ENCODE results near the gene HSFY1. TPM values are rescaled to one million over a fixed set of nuclear protein-coding genes. Genes with fewer than 3 reads are reported as not detected.
"Not testable (repeated sequence)": the region's sequence is repeated elsewhere in the genome, so short reads cannot be mapped to it uniquely, and the experiment has no call there.

Gene HSFY1, protein sequence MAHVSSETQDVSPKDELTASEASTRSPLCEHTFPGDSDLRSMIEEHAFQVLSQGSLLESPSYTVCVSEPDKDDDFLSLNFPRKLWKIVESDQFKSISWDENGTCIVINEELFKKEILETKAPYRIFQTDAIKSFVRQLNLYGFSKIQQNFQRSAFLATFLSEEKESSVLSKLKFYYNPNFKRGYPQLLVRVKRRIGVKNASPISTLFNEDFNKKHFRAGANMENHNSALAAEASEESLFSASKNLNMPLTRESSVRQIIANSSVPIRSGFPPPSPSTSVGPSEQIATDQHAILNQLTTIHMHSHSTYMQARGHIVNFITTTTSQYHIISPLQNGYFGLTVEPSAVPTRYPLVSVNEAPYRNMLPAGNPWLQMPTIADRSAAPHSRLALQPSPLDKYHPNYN
- not detected in 2 replicates for total RNA-seq (2022)
- not detected for Bru-seq, nascent RNA
- BruChase-seq, experiment 1, labeled RNA remaining after a 6-hour chase, result not detected
- not detected for BruChase-seq, experiment 2, labeled RNA remaining after a 2-hour chase
- long read RNA-seq, result 0 reads

DNA sequence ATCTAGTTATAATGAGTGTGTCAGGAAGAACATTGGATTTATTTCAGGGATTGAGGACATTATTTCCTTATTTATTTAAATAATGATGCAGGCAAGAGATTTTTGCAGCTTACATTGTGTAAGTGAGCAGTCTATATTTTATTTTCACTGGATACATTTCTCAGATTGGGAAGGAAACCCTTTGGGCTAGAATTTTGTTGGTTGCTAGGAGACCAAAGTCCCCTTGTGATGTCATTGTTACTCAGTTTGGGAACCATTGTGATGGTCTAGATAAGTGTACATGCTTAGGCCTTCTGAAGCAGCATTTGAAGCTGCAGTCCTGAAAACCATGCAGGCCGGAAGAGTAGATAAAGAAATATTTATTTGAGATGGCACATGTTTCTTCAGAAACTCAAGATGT is at the start of gene HSFY1:
Gene HSFY1, plus strand, starts transcription at position 301 of the 400 bp plus-strand sequence. Its CDS starts 68 bp downstream, at position 369.
- H3K27me3 Mint-ChIP-seq (ENCODE audit: unreplicated experiment); BruUV-seq (replicated peaks); CTCF ChIA-PET; H3K36me3 Mint-ChIP-seq (ENCODE audit: insufficient read depth, unreplicated experiment); intact Hi-C loops (cut with micrococcal nuclease; ENCODE audit: unreplicated experiment); H3K4me1 Mint-ChIP-seq (ENCODE audit: low read depth, unreplicated experiment); H3K27ac Mint-ChIP-seq (ENCODE audit: unreplicated experiment); H3K4me3 Mint-ChIP-seq (ENCODE audit: low read depth, unreplicated experiment); DNase-seq; H3K9me3 Mint-ChIP-seq (ENCODE audit: low read depth, unreplicated experiment): not testable (repeated sequence)

DNA sequence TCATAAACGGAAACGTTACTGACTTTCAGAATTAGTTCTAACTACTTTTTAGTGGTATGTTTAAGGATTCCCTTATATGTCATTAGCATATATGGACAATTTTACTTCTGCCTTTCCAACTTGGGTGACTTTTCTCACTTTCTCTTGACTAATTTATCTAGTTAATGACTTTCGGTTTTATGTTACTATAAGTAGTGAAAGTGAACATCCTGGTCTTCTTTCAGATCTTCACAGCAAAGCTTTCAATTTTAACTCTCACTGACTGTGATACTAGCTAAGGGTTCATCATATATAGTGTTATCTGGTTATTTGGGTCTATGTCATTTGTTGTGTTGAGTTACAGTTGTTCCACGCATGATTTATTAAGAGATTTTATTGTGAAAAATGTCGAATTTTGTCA is 42.3 kb upstream of the HSFY1 start:
- H3K27me3 Mint-ChIP-seq (ENCODE audit: unreplicated experiment); CTCF ChIA-PET; H3K4me3 Mint-ChIP-seq (ENCODE audit: low read depth, unreplicated experiment); H3K9me3 Mint-ChIP-seq (ENCODE audit: low read depth, unreplicated experiment); BruUV-seq (replicated peaks); H3K4me1 Mint-ChIP-seq (ENCODE audit: low read depth, unreplicated experiment); DNase-seq; H3K36me3 Mint-ChIP-seq (ENCODE audit: insufficient read depth, unreplicated experiment); intact Hi-C loops (cut with micrococcal nuclease; ENCODE audit: unreplicated experiment); H3K27ac Mint-ChIP-seq (ENCODE audit: unreplicated experiment): not testable (repeated sequence)

DNA sequence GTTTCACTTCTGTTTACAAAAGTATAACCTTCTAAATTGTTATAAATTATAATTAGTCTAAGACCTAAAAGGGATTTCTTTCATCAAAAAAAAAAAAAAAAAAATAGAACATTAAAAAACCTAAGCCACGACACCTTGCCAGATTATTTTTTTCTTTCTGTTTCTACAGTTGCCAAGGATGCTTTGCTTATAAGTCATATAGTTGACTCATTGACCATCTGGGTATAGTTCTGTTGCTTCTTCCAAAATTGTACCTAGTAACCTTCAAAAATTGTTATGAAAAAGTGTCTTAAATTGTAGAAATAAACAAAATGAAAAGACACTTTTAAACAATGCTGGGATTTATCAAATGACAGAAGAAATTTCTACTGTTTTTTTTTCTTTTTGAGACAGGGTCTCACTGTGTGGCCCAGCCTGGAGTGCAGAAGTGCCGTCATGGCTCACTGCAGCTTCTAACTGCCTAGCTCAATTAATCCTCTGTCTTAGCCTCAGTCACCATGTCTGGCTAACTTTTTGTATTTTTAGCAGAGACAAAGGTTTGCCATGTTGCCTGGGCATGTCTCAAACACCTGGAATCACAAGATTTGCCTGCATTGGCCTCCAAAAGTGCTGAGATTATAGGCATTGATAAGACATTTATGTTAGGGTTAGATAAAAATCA is 15.4 kb upstream of the HSFY1 start:
- DNase-seq; H3K4me3 Mint-ChIP-seq (ENCODE audit: low read depth, unreplicated experiment); BruUV-seq (replicated peaks); intact Hi-C loops (cut with micrococcal nuclease; ENCODE audit: unreplicated experiment); H3K27me3 Mint-ChIP-seq (ENCODE audit: unreplicated experiment); H3K4me1 Mint-ChIP-seq (ENCODE audit: low read depth, unreplicated experiment); CTCF ChIA-PET; H3K36me3 Mint-ChIP-seq (ENCODE audit: insufficient read depth, unreplicated experiment); H3K27ac Mint-ChIP-seq (ENCODE audit: unreplicated experiment); H3K9me3 Mint-ChIP-seq (ENCODE audit: low read depth, unreplicated experiment): not testable (repeated sequence)

DNA sequence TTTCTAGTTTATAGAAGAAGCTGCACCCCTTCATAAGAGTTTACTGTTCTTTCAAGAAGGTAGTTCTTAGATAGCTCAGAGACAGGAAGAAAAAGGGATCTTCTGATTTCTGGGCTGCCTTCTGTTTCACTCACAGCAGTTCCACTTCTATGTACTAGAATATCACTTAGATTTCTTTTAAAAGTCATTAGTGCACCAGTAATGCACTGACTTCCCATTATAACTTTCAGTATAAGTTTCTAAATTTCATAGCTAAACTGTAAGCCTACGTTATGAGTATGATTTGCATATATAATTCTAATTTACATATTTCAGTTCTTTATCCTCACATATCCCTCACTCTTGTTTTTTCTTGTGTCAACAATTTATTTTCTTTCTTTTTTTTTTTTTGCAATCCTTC is 7.6 kb upstream of the HSFY1 start:
- BruUV-seq (replicated peaks); H3K4me1 Mint-ChIP-seq (ENCODE audit: low read depth, unreplicated experiment); H3K27ac Mint-ChIP-seq (ENCODE audit: unreplicated experiment); CTCF ChIA-PET; DNase-seq; H3K4me3 Mint-ChIP-seq (ENCODE audit: low read depth, unreplicated experiment); intact Hi-C loops (cut with micrococcal nuclease; ENCODE audit: unreplicated experiment); H3K27me3 Mint-ChIP-seq (ENCODE audit: unreplicated experiment); H3K36me3 Mint-ChIP-seq (ENCODE audit: insufficient read depth, unreplicated experiment); H3K9me3 Mint-ChIP-seq (ENCODE audit: low read depth, unreplicated experiment): not testable (repeated sequence)

DNA sequence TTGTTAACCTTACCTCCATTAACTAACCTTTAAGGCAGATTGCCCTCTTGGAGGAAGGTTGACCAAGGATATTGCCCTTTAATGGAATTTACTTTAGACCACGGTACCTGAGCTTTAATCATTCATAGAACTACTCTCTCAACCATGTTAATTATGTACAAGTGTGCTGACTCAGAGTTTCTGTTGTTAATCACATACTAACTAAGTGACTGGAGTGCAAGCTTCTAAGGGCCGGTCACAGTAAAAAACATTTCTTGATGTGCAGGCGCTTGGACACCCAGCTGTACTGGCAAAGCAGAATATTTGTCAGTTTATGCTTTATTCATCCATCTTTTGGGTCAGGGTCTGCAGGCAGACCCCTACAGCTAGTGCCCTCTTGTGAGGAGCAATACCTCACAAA is 6.6 kb downstream of the HSFY1 start:
- H3K36me3 Mint-ChIP-seq (ENCODE audit: insufficient read depth, unreplicated experiment); H3K4me3 Mint-ChIP-seq (ENCODE audit: low read depth, unreplicated experiment); H3K9me3 Mint-ChIP-seq (ENCODE audit: low read depth, unreplicated experiment); DNase-seq; H3K4me1 Mint-ChIP-seq (ENCODE audit: low read depth, unreplicated experiment); CTCF ChIA-PET; BruUV-seq (replicated peaks); intact Hi-C loops (cut with micrococcal nuclease; ENCODE audit: unreplicated experiment); H3K27me3 Mint-ChIP-seq (ENCODE audit: unreplicated experiment); H3K27ac Mint-ChIP-seq (ENCODE audit: unreplicated experiment): not testable (repeated sequence)

DNA sequence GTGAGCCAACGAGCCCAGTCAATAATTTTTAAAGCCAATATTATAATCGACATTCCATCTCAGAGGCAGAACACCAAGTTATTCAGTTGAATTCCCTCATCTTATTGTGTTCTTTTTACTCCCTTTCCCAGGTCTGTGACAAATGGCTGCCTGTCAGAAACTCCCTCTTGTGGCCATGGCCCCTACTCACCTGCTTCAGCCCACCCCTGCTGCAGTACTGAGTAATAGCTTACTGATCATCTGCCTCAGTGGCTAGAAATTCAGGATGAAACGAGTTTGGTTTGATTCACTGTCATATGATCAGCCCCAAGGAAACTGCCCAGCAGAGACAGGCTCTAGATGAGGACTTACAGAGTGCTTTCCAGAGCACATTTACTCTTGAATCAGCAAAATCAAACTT is 19.4 kb downstream of the HSFY1 start:
- intact Hi-C loops (cut with micrococcal nuclease; ENCODE audit: unreplicated experiment); BruUV-seq (replicated peaks); DNase-seq; H3K27me3 Mint-ChIP-seq (ENCODE audit: unreplicated experiment); H3K27ac Mint-ChIP-seq (ENCODE audit: unreplicated experiment); H3K36me3 Mint-ChIP-seq (ENCODE audit: insufficient read depth, unreplicated experiment); H3K4me3 Mint-ChIP-seq (ENCODE audit: low read depth, unreplicated experiment); H3K9me3 Mint-ChIP-seq (ENCODE audit: low read depth, unreplicated experiment); CTCF ChIA-PET; H3K4me1 Mint-ChIP-seq (ENCODE audit: low read depth, unreplicated experiment): not testable (repeated sequence)

Other genes starting within 250 kb of the HSFY1 start
- gene HSFY2, start 227.0 kb downstream of the HSFY1 start, total RNA-seq (2022), result not detected in 2 replicates

Data from Calu3 (cell line).